GM23248 (cell line): ENCODE data around the gene ATG7. TPM values are rescaled to one million over a fixed set of nuclear protein-coding genes. Genes with fewer than 3 reads are reported as not detected.
A peak's percentile ranks its signal among the peaks of the same experiment; 100 is the strongest.

Experiments
- DNase-seq: peaks from one replicate; pipeline ENCODE4 v3.0.0-alpha.2; 2015
- H2AFZ ChIP-seq: fragments of 200-600 bp; sonication (generic); 2 replicates; pipeline ENCODE4 v1.6.1; 2016; ENCODE audit warnings: antibody characterized with exemption
- H3F3A ChIP-seq: fragments of 200-600 bp; sonication (generic); 2 replicates; pipeline ENCODE4 v1.6.1; 2016; ENCODE audit warnings: mild to moderate bottlenecking, antibody characterized with exemption, mixed run types; ENCODE audit not compliant: insufficient read depth
- H3K27ac ChIP-seq: fragments of 200-600 bp; sonication (generic); 2 replicates; pipeline ENCODE4 v1.5.1; 2016; ENCODE audit warnings: mild to moderate bottlenecking
- H3K27me3 ChIP-seq: fragments of 200-600 bp; sonication (generic); replicated peaks from 2 replicates; pipeline ENCODE4 v1.6.1; 2016; ENCODE audit warnings: mild to moderate bottlenecking; ENCODE audit not compliant: insufficient read depth
- H3K36me3 ChIP-seq: fragments of 200-600 bp; sonication (generic); 2 replicates; pipeline ENCODE4 v1.6.1; 2016; ENCODE audit warnings: low read depth, mild to moderate bottlenecking
- H3K4me1 ChIP-seq: fragments of 200-600 bp; sonication (generic); 2 replicates; pipeline ENCODE4 v1.6.1; 2016; ENCODE audit warnings: mild to moderate bottlenecking; ENCODE audit not compliant: insufficient read depth
- H3K4me2 ChIP-seq: fragments of 200-600 bp; sonication (generic); one replicate; pipeline ENCODE4 v1.6.1; 2016; ENCODE audit warnings: mild to moderate bottlenecking; ENCODE audit not compliant: unreplicated experiment
- H3K4me3 ChIP-seq: fragments of 200-600 bp; sonication (generic); 2 replicates; pipeline ENCODE4 v1.5.1; 2016; ENCODE audit warnings: mild to moderate bottlenecking
- H3K79me2 ChIP-seq: fragments of 200-600 bp; sonication (generic); 2 replicates; pipeline ENCODE4 v1.6.1; 2016; ENCODE audit warnings: mild to moderate bottlenecking; ENCODE audit not compliant: insufficient read depth
- H3K9ac ChIP-seq: fragments of 200-600 bp; sonication (generic); 2 replicates; pipeline ENCODE4 v1.6.1; 2016; ENCODE audit warnings: mild to moderate bottlenecking
- H3K9me2 ChIP-seq: fragments of 200-600 bp; sonication (generic); 2 replicates; pipeline ENCODE4 v1.6.1; 2016; ENCODE audit warnings: mixed run types, mild to moderate bottlenecking, moderate library complexity; ENCODE audit not compliant: insufficient read depth
- H3K9me3 ChIP-seq: fragments of 200-600 bp; sonication (generic); one replicate; pipeline ENCODE4 v1.6.1; 2017; ENCODE audit warnings: low read depth
- H4K20me1 ChIP-seq: fragments of 200-600 bp; sonication (generic); 2 replicates; pipeline ENCODE4 v1.6.0; 2016; ENCODE audit not compliant: insufficient read depth
- EZH2 ChIP-seq: fragments of 200-600 bp; sonication (generic); IDR thresholded peaks from 2 replicates; pipeline ENCODE4 v1.6.1; 2018; ENCODE audit warnings: antibody characterized with exemption, mild to moderate bottlenecking; ENCODE audit not compliant: insufficient read depth, poor library complexity, severe bottlenecking
- EZH2phosphoT487 ChIP-seq: fragments of 200-600 bp; sonication (generic); IDR thresholded peaks from 2 replicates; pipeline ENCODE4 v1.6.1; 2018; ENCODE audit warnings: antibody characterized with exemption, moderate library complexity, mild to moderate bottlenecking, low read depth; ENCODE audit not compliant: insufficient read depth
- WGBS, 2 experiments: methylation state at CpG; one replicate each; pipeline ENCODE4 v1.1.6; 2015 to 2017; ENCODE audit warnings: low lambda C conversion rate in 2 of 2, low coverage in 1 of 2; ENCODE audit errors: missing lambda C conversion rate in 2 of 2; 5-methylcytosine and 5-hydroxymethylcytosine counted together
- in situ Hi-C: fragments of 300-500 bp; cut with MboI; formaldehyde crosslinking; loops from 2 replicates; pipeline ENCODE4 v1.15.0; 2020
- polyA plus RNA-seq: library from polyadenylated mRNA; unstranded; fragments of >200 nt; fragmentation: Nextera tagmentation; extraction: Ambion mirVana; gene quantifications from 2 replicates; pipeline ENCODE4 v1.2.1, GENCODE V29; 2016
- total RNA-seq: library from RNA; depleted of rRNA; stranded (reverse); fragments of >200 nt; shearing (Covaris generic); gene quantifications from 2 replicates; pipeline ENCODE4 v1.2.3, GENCODE V29; 2014

Gene ATG7
- total and polyA plus RNA-seq, 2 experiments from 2014 or later, result 40.5 to 67.5 TPM

- no peaks in the 10 kb centered on the region for H3K27me3 ChIP-seq
- no peak overlapping the region for H3K27ac ChIP-seq
- H3F3A ChIP-seq, result peaks cover 34% of the 10 kb centered on the region
- peaks cover 89% of the 10 kb centered on the region for H3K79me2 ChIP-seq
- no peaks in the 10 kb centered on the region for H3K9me3 ChIP-seq
- H3K4me1 ChIP-seq, result peaks cover 24% of the 10 kb centered on the region
- H3K36me3 ChIP-seq, result peaks cover 11% of the 10 kb centered on the region; the same call in 1 of the 2 replicates
- H4K20me1 ChIP-seq, result no peaks in the 10 kb centered on the region
- TF ChIP-seq EZH2phosphoT487 (no peak), EZH2 (no peak)
- no peak overlapping the region for H3K9ac ChIP-seq
- 96 to 97% methylated on average over 5 to 19 of the region's 19 CpGs for WGBS, 2 experiments
- no peak overlapping the region for H3K4me3 ChIP-seq
- no peak overlapping the region for H2AFZ ChIP-seq
- H3K4me2 ChIP-seq, result no peak overlapping the region
- no peak for DNase-seq
- in situ Hi-C loops, result no loop called here
- H3K9me2 ChIP-seq, result no peaks in the 10 kb centered on the region
Observed at GRCh38 chr3:11564577-11565001, 292.4 kb downstream of the ATG7 start.

GRCh38 chr3:11565072-11565471 is 292.9 kb downstream of the ATG7 start:
- Histone ChIP-seq H3K36me3 (peaks cover 11% of the 10 kb centered on the region; the same call in 1 of the 2 replicates), H2AFZ (no peak overlapping the region), H3K79me2 (peaks cover 89% of the 10 kb centered on the region), H3K4me1 (peaks cover 29% of the 10 kb centered on the region), H3K27ac (no peak overlapping the region), H3K9me3 (no peaks in the 10 kb centered on the region), H3K27me3 (no peaks in the 10 kb centered on the region), H4K20me1 (no peaks in the 10 kb centered on the region), H3K4me2 (no peak overlapping the region), H3K9ac (no peak overlapping the region), H3K9me2 (no peaks in the 10 kb centered on the region), H3K4me3 (no peak overlapping the region), H3F3A (peaks cover 38% of the 10 kb centered on the region)
- 92% methylated on average over 16 of the region's 16 CpGs for WGBS, 2 experiments
- in situ Hi-C loops, result no loop called here
- DNase-seq, result no peak
- TF ChIP-seq EZH2phosphoT487 (no peak), EZH2 (no peak)

- peaks cover 43% of the 10 kb centered on the region for H3F3A ChIP-seq
- no peak overlapping the region for H3K4me2 ChIP-seq
- H3K27ac ChIP-seq, result no peak overlapping the region
- in situ Hi-C loops, result no loop called here
- TF ChIP-seq EZH2phosphoT487 (no peak), EZH2 (no peak)
- H3K9ac ChIP-seq, result no peak overlapping the region
- H2AFZ ChIP-seq, result no peak overlapping the region
- WGBS, 2 experiments, result 96 to 98% methylated on average over 12 of the region's 12 CpGs
- no peaks in the 10 kb centered on the region for H3K27me3 ChIP-seq
- H3K9me3 ChIP-seq, result no peaks in the 10 kb centered on the region
- H4K20me1 ChIP-seq, result no peaks in the 10 kb centered on the region
- peaks cover 33% of the 10 kb centered on the region for H3K4me1 ChIP-seq
- no peak overlapping the region for H3K4me3 ChIP-seq
- no peak for DNase-seq
- no peaks in the 10 kb centered on the region for H3K9me2 ChIP-seq
- H3K79me2 ChIP-seq, result peaks cover 89% of the 10 kb centered on the region
- peaks cover 11% of the 10 kb centered on the region; the same call in 1 of the 2 replicates for H3K36me3 ChIP-seq
Observed at GRCh38 chr3:11565492-11565891, 293.3 kb downstream of the ATG7 start.

- TF ChIP-seq EZH2 (no peak), EZH2phosphoT487 (no peak)
- Histone ChIP-seq H2AFZ (no peak overlapping the region), H3K27me3 (no peaks in the 10 kb centered on the region), H3K79me2 (peaks cover 89% of the 10 kb centered on the region), H3K27ac (0 out of 2 replicates have a peak overlapping the region, but pooled peaks have one; percentile 99), H3K4me1 (peaks cover 37% of the 10 kb centered on the region), H3K9me3 (no peaks in the 10 kb centered on the region), H3K36me3 (peaks cover 11% of the 10 kb centered on the region; the same call in 1 of the 2 replicates), H3F3A (peaks cover 46% of the 10 kb centered on the region), H3K4me2 (no peak overlapping the region), H4K20me1 (no peaks in the 10 kb centered on the region), H3K9ac (no peak overlapping the region), H3K9me2 (no peaks in the 10 kb centered on the region), H3K4me3 (no peak overlapping the region)
- 92 to 96% methylated on average over 9 of the region's 9 CpGs for WGBS, 2 experiments
- in situ Hi-C loops, result no loop called here
- DNase-seq, result no peak
Observed at GRCh38 chr3:11565932-11566331, 293.7 kb downstream of the ATG7 start.
